Fibroblast of the aortic adventitia (primary cell): ENCODE data around the gene ADCY1. TPM values are rescaled to one million over a fixed set of nuclear protein-coding genes. Genes with fewer than 3 reads are reported as not detected.

Experiments used
- DNase-seq: peaks from one replicate; pipeline ENCODE4 v3.0.0-alpha.2; 2010; ENCODE audit warnings: low read depth
- H3K4me3 ChIP-seq: 2 replicates; pipeline ENCODE4 v1.5.1; 2011; ENCODE audit warnings: low read depth, mild to moderate bottlenecking, control low read depth, low read length, moderate library complexity
- CTCF ChIP-seq: IDR thresholded peaks from 2 replicates; pipeline ENCODE4 v1.5.1; 2011; ENCODE audit warnings: mild to moderate bottlenecking, low read length, control low read depth, inconsistent platforms; ENCODE audit not compliant: insufficient read depth
- total RNA-seq: library from RNA; depleted of rRNA; stranded (reverse); fragments of >200 nt; gene quantifications from 2 replicates; pipeline ENCODE4 v1.2.3, GENCODE V29; 2012; ENCODE audit warnings: low replicate concordance

The ADCY1 gene
- total RNA-seq, 1 donor = 0.72 TPM

GRCh38 chr7:45645141-45645969 lies 71.2 kb downstream of the ADCY1 start:
- TF ChIP-seq CTCF = no peak
- H3K4me3 ChIP-seq = no peak overlapping the region
- no peak for DNase-seq

- no peak overlapping the region for H3K4me3 ChIP-seq
- no peak for TF ChIP-seq CTCF
- DNase-seq = no peak
Measured at GRCh38 chr7:45646207-45646821, 72.1 kb downstream of the ADCY1 start.

GRCh38 chr7:45646996-45647825 lies 73.0 kb downstream of the ADCY1 start:
- TF ChIP-seq CTCF = no peak
- H3K4me3 ChIP-seq = no peak overlapping the region
- no peak for DNase-seq

- no peak overlapping the region for H3K4me3 ChIP-seq
- DNase-seq = no peak
- TF ChIP-seq CTCF = no peak
Measured at GRCh38 chr7:45647967-45648670, 74.0 kb downstream of the ADCY1 start.

- H3K4me3 ChIP-seq = no peak overlapping the region
- no peak for TF ChIP-seq CTCF
- no peak for DNase-seq
Measured at GRCh38 chr7:45648671-45648995, 74.5 kb downstream of the ADCY1 start.

- DNase-seq = no peak
- TF ChIP-seq CTCF = no peak
- no peak overlapping the region for H3K4me3 ChIP-seq
Measured at GRCh38 chr7:45649560-45650346, 75.6 kb downstream of the ADCY1 start.
